HG03175 (cell line): ENCODE measurements around the gene TTC39B.
"Not testable (repeated sequence)": the region's sequence is repeated elsewhere in the genome, so short reads cannot be mapped to it uniquely, and the experiment has no call there.

Experiments
- ATAC-seq: cut with Tn5 transposase; IDR thresholded peaks from one replicate; pipeline ENCODE4 v1.9.1; 2021; ENCODE audit warnings: mild to moderate bottlenecking, moderate library complexity; ENCODE audit not compliant: unreplicated experiment

Gene TTC39B

GRCh38 chr9:15268782-15269181 is 38.2 kb downstream of the TTC39B start:
- ATAC-seq = no peak

- ATAC-seq = no peak
Observed at GRCh38 chr9:15268317-15268716, 38.7 kb downstream of the TTC39B start.

- no peak for ATAC-seq
Observed at GRCh38 chr9:15264918-15265317, 42.1 kb downstream of the TTC39B start.

DNA sequence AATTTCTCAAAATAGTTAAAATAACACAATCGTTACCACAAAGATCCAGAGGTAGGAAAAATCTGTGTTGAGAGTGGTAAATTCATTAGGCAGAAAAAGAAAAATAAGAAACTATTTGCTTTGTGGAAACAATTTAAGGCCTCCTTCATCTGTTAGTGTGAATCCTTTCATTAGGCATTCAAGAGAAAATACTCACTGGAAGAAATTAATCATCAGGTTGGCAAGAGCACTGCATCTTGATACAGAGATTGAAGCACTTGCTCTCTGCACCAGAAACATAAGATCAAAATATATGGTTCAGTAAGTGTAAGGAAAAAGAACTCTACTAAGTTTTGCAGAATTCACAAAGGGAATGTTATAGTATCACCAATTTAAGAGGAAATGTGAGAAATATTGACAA is 44.4 kb downstream of the TTC39B start:
- ATAC-seq = no peak

DNA sequence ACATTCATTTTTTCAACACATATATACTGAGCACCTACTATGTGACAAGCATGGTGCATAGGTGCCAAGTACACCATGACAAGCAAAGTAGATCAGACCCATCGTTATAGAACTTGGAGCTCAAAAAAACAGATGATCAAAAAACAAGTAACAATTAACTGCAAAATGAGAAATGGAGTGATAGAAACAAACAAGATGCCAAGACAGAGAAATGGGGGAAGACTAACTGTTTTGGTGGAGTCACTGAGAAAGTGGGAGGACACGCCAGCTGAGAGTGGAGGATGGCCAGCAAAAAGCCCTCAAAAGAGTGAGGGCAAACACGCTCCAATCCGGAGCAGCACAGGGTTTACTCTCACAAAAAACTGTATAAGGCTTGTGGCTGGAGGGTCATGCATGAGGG is 50.6 kb downstream of the TTC39B start:
- no peak for ATAC-seq

- ATAC-seq = no peak
Observed at GRCh38 chr9:15253786-15254185, 53.2 kb downstream of the TTC39B start.

- ATAC-seq = no peak
Observed at GRCh38 chr9:15253197-15253596, 53.8 kb downstream of the TTC39B start.

DNA sequence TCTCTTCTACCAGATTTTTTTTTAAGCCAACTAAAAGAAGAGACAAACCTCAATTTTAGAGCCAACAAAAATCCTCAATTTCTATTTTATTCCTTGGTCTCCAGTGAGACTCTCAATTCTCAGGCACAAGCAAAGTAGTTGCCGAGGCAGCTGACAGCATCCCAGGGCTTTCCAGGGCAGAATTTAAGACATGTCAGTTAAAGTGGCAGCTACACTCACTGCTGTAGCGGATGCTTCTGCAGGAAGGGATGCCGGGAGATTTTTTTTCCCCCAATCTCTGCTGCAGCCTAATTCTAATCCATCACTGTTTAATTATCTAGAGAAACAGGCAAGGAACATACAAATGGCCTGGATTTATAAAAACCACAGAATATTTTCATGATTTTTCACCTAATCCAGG is 57.0 kb downstream of the TTC39B start:
- ATAC-seq = no peak

- ATAC-seq = no peak
Observed at GRCh38 chr9:15249042-15249818, 57.8 kb downstream of the TTC39B start.

GRCh38 chr9:15248621-15249020 is 58.4 kb downstream of the TTC39B start:
- ATAC-seq = no peak

- no peak for ATAC-seq
Observed at GRCh38 chr9:15248081-15248480, 58.9 kb downstream of the TTC39B start.

DNA sequence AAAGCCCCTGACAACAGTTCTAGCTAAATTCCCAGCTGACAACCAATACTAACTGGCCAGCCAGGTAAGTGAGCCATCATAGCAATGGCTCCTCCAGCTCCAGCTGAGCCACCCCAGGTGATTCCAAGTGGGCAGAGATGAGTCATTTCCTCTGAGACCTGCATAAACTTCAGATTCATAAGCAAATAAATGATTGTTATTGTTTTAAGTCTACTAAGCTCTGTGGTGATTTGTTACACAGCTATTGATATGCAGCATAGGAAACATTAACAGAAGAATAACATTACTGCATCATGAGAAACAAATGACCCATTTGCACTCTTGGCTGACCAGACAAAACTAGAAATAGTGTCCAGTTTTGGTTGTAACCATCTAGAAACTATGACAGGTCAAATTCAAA is 60.3 kb downstream of the TTC39B start:
- no peak for ATAC-seq

GRCh38 chr9:15246243-15246642 is 60.8 kb downstream of the TTC39B start:
- no peak for ATAC-seq

DNA sequence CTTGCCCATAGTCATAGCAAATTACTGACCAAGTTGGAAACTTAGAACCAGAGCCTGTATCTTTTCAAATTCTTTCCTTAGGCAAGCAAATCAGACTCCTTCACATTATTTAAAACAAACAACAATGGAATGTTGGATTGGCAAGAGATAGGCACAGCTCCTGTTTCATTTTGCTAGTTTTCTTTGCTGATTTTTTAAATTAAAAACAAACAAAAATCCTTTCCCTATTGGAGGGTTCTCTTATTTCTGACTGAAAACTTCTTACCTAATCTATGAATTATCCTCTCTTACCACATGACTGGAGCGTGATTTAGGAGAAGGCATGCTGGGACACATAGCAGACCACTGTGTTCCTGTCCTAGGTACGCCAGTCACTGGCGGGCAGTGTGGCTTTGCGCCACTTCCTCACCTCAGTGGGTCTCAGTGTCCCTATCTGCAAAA is 63.0 kb downstream of the TTC39B start:
- no peak for ATAC-seq

DNA sequence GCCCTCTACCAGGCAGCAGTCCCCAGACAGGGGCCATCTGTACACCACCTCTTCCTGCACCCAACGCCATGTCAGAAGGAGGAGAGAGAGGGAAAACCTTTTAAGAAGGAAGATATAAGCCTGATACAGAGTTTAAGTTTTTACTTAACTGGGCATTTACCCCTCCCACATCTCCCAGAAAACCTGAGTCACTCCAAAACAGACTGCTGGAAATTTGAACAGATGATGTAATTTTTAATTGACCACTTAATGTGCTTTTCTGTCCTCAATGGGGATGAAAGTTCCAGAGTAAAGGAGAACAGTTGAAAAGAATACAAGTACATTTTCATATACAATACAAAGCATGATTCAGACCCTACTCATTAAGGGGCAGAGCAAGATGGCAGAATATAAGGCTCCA is 63.9 kb downstream of the TTC39B start:
- ATAC-seq = no peak

GRCh38 chr9:15240927-15241326 is 66.1 kb downstream of the TTC39B start:
- ATAC-seq = no peak

- no peak for ATAC-seq
Observed at GRCh38 chr9:15239816-15240215, 67.2 kb downstream of the TTC39B start.

DNA sequence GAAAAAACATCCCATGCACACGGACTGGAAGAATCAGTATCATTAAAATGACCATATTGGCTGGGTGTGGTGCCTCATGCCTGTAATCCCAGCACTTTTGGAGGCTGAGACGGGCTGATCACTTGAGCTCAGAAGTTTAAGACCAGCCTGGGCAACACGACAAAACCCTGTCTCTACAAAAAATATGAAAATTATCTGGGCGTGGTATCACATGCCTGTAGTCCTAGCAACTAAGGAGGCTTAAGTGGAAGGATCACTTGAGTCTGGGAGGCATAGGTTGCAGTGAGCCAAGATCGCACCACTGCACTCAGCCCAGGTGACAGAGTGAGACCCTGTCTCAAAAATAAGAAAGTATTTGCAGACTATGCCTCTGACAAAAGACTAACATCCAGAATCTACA is 68.4 kb downstream of the TTC39B start:
- ATAC-seq = no peak

GRCh38 chr9:15235658-15236057 is 71.4 kb downstream of the TTC39B start:
- no peak for ATAC-seq

DNA sequence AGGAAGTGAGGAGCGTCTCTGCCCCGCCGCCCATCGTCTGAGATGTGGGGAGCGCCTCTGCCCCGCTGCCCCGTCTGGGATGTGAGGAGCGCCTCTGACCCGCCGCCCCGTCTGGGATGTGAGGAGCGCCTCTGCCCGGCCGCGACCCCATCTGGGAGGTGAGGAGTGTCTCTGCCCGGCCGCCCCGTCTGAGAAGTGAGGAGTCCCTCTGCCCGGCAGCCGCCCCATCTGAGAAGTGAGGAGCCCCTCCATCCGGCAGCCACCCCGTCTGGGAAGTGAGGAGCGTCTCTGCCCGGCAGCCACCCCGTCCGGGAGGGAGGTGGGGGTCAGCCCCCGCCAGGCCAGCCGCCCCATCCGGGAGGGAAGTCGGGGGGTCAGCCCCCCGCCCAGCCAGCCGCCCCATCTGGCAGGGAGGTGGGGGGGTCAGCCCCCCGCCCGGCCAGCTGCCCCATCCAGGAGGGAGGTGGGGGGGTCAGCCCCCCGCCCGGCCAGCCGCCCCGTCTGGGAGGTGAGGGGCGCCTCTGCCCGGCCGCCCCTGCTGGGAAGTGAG is 73.0 kb downstream of the TTC39B start:
- not testable (repeated sequence) for ATAC-seq

DNA sequence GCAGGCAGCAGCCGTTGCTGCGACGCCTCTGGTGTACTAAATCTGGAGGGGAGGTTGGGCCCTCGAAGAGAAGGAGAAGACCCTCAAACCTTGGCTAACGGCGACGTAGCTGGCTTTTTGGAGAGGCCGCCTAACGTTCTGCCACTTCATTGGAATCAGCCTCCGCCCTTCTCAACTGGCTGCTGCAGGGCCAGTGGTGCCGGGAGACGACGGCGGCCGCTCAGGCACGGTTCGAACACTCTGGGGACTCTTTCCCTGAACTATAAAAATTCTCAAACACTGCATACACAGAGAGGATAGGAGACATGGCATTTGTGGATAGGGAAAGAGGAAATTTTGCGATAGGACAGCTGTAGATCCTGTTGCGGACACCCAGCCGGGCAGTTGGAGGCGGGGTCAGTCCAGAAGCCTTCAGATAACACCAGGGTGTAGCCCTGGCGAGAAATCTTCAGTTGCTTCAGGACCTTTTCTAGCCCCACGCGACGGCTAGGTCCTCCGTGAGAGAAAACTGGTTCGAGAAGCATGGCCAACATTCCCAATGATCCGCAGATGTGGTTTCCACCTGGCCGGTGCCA is 74.2 kb downstream of the TTC39B start:
- not testable (repeated sequence) for ATAC-seq
